Choroid plexus epithelial cell (primary cell): ENCODE measurements around the gene PPIP5K2.
"Not testable (repeated sequence)": the region's sequence is repeated elsewhere in the genome, so short reads cannot be mapped to it uniquely, and the experiment has no call there.

ENCODE experiments used
- DNase-seq: peaks from one replicate; pipeline ENCODE4 v3.0.0-alpha.2; 2010; ENCODE audit warnings: low read depth
- H3K4me3 ChIP-seq: 2 replicates; pipeline ENCODE4 v1.5.1; 2011; ENCODE audit warnings: low read depth, mild to moderate bottlenecking, control low read depth, low read length, moderate library complexity
- TF ChIP-seq, protein P1 (sequence below): conservative IDR thresholded peaks from 2 replicates; pipeline ENCODE4 v1.5.1; 2011; ENCODE audit warnings: low read depth, mild to moderate bottlenecking, control low read depth, inconsistent platforms, low read length, moderate library complexity

Gene PPIP5K2

GRCh38 chr5:103211576-103212561 lies 91.8 kb downstream of the PPIP5K2 start:
- DNase-seq: peak; percentile 39
- H3K4me3 ChIP-seq: no peak overlapping the region
- TF ChIP-seq, protein P1, sequence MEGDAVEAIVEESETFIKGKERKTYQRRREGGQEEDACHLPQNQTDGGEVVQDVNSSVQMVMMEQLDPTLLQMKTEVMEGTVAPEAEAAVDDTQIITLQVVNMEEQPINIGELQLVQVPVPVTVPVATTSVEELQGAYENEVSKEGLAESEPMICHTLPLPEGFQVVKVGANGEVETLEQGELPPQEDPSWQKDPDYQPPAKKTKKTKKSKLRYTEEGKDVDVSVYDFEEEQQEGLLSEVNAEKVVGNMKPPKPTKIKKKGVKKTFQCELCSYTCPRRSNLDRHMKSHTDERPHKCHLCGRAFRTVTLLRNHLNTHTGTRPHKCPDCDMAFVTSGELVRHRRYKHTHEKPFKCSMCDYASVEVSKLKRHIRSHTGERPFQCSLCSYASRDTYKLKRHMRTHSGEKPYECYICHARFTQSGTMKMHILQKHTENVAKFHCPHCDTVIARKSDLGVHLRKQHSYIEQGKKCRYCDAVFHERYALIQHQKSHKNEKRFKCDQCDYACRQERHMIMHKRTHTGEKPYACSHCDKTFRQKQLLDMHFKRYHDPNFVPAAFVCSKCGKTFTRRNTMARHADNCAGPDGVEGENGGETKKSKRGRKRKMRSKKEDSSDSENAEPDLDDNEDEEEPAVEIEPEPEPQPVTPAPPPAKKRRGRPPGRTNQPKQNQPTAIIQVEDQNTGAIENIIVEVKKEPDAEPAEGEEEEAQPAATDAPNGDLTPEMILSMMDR: no peak

- TF ChIP-seq, protein P1: no peak
- peak; percentile 48 for DNase-seq
- no peak overlapping the region for H3K4me3 ChIP-seq
Measured at GRCh38 chr5:103216137-103216536, 96.0 kb downstream of the PPIP5K2 start.

DNA sequence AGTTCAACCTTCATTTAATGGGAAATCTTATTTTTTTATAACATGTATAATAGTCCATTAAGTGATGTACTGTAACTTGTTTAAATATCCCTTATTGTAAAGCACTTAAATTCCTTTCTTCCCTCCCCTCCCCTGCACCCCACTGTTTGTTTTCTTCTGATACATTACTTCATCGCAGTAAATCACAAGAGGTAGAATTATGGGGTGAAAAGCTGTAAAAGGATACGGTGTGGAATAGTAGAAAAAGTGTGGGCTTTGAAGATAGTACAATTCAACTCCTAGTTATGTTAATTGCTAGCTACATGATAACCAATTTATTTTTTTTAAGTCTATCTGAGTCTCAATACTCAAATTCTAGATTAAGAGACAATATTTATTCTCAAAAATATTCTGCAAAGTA lies 96.6 kb downstream of the PPIP5K2 start:
- H3K4me3 ChIP-seq: no peak overlapping the region
- TF ChIP-seq, protein P1: no peak
- DNase-seq: peak; percentile 63

DNA sequence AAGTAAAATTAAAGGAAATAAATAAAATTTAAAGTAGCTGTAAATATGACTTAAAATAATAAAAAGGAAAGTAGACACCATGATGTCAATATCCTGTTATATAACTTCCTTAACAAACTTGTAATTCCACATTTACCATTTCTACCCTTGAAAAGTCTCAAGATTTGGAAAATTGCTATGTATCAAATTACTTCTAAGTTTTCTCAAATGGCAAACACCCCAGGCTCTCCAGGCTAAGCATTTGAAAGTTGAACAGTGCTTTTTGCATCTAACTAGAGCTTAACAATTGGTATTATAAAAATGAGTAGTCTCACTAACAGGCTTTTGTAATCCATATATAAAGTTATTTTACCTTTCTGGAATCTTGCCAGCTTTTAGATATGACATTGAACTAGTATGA lies 97.0 kb downstream of the PPIP5K2 start:
- H3K4me3 ChIP-seq: no peak overlapping the region
- TF ChIP-seq, protein P1: no peak
- peak; percentile 56 for DNase-seq

DNA sequence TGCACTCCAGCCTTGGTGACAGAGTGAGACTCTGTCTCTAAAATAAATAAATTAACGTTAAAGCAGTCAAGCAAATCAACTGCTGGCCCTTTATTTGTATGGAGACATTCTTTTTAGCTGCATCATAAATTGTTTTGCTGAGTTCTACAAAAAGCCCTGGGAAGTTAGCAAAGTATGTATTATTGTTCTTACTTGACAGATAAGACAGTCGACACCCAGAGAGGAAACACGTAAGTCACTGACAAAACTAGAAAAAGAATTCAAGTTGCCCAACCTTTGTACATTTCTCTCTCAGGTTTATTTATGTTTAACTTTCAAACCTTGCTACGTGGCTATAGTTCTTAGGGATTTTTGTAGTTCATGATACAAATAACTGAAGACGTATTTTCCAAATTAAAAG lies 98.1 kb downstream of the PPIP5K2 start:
- H3K4me3 ChIP-seq: no peak overlapping the region
- DNase-seq: peak; percentile 99
- TF ChIP-seq, protein P1: no peak

DNA sequence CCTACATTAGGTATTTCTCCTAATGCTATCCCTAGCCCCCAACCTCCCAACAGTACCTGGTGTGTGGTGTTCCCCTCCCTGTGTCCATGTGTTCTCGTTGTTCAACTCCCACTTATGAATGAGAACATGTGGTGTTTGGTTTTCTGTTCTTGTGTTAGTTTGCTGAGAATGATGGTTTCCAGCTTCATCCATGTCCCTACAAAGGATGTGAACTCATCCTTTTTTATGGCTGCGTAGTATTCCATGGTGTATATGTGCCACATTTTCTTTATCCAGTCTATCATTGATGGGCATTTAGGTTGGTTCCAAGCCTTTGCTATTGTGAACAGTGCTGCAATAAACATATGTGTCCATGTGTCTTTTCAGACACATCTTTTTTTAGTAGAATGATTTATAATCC lies 99.0 kb downstream of the PPIP5K2 start:
- DNase-seq, H3K4me3 ChIP-seq: not testable (repeated sequence)

DNA sequence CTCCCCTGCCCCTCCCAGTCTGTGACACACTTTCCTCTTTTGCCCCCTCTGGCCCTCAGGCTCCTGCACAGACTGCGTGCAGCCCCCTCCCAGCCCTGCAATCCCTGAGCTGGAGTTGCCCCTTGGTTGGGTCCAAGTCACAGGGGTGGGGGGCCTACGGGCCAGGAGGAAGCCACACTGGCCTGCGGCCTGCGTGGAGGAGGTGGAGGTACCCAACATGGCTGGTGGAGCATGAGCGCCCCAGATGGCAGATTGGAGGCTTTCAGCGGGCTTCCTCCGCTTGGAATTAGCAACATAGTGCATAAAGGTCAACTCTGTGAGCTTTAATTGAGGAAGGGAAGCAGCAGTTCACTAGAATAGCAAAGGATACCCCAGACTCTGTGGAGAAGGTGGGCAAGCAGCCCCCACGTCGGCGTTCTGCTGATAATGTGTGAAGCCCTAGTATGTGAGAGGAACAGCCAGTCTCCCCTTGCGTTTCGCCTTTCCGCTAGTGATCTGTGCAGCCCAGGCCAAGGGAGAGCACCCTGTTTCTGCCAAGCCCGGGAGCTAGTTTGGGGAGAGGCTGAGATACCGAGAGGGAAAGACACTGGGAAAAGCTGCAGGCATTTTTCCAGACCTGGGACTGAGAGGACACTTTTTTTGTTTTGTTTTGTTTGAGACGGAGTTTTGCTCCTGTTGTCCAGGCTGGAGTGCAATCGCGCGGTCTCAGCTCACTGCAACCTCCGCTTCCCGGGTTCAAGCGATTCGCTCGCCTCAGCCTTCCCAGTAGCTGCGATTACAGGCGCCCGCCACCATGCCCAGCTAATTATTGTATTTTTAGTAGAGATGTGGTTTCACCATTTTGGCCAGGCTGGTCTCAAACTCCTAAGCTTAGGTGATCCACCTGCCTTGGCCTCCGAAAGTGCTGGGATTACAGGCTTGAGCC lies 103.2 kb downstream of the PPIP5K2 start:
- no peak for DNase-seq
- H3K4me3 ChIP-seq: no peak overlapping the region
- TF ChIP-seq, protein P1: no peak
